ENCODE data around the gene TRPM6.
"Not testable (repeated sequence)": the region's sequence is repeated elsewhere in the genome, so short reads cannot be mapped to it uniquely, and the experiment has no call there.

Gene TRPM6

DNA sequence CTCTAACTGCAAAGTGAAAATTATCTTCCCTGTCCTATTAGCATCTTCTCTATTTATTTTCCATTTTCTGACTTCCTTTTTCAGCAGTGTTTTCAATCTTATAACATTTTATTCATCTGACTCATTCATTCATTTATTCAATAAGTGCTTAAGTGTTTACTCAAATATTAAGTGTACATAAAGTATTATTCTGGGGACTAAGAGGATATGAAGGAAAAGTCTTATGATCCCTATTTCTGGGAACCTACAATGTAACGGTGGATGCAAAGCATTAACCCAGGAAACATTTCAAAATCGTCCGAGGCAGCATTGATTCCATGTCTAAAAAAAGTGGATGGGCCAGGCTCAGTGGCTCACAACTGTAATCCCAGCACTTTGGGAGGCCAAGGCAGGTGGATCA lies 19.4 kb upstream of the TRPM6 start:
- no peak for DNase-seq (ENCODE audit: extremely low spot score)
- TF ChIP-seq SUZ12 (IDR thresholded peaks at IDR 0.05): no peak
- no peak for TF ChIP-seq BHLHE40 (IDR thresholded peaks at IDR 0.05; ENCODE audit: borderline replicate concordance)
- no peak for TF ChIP-seq LEF1 (IDR thresholded peaks at IDR 0.05; ENCODE audit: borderline replicate concordance)
- TF ChIP-seq FOXA1 (IDR thresholded peaks at IDR 0.05): no peak
- no peak for TF ChIP-seq ARNT (IDR thresholded peaks at IDR 0.05)
- no peak for TF ChIP-seq SP1 (IDR thresholded peaks at IDR 0.05)
- no peak for TF ChIP-seq TARDBP (IDR thresholded peaks at IDR 0.05)
- TF ChIP-seq L3MBTL2 (conservative IDR thresholded peaks at IDR 0.05): no peak
- TF ChIP-seq, protein P1, sequence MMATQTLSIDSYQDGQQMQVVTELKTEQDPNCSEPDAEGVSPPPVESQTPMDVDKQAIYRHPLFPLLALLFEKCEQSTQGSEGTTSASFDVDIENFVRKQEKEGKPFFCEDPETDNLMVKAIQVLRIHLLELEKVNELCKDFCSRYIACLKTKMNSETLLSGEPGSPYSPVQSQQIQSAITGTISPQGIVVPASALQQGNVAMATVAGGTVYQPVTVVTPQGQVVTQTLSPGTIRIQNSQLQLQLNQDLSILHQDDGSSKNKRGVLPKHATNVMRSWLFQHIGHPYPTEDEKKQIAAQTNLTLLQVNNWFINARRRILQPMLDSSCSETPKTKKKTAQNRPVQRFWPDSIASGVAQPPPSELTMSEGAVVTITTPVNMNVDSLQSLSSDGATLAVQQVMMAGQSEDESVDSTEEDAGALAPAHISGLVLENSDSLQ (IDR thresholded peaks at IDR 0.05): no peak
- TF ChIP-seq NFRKB (IDR thresholded peaks at IDR 0.05): no peak
- TF ChIP-seq FOXM1 (IDR thresholded peaks at IDR 0.05; ENCODE audit: borderline replicate concordance): no peak
- TF ChIP-seq ZNF384 (IDR thresholded peaks at IDR 0.05): no peak
- CTCF ChIA-PET: no interaction called here
- POLR2A ChIA-PET: no interaction called here

DNA sequence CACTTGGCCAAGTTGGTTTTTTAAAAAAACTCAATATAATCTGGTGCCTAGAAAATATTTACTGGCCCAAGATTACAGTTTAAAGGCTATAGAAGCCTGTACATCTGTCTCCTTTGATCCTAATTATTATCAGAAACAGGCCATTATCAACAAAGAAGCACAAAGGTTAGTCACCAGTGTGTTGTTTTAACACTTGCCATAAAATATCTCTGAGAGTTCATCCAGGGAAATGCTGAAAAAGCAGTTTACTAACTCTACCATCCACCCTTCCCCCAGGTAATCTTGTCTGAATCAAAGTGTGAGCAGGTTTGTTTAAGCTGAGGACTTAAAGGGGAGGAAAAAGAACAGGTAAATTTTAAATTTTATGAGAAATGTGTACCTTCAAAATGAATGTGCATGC lies 13.3 kb upstream of the TRPM6 start:
- ChIA-PET POLR2A (no interaction called here), CTCF (no interaction called here)
- no peak for DNase-seq (ENCODE audit: extremely low spot score)
- no peak for TF ChIP-seq SP1 (IDR thresholded peaks at IDR 0.05)
- TF ChIP-seq, protein P1 (IDR thresholded peaks at IDR 0.05): no peak
- TF ChIP-seq NFRKB (IDR thresholded peaks at IDR 0.05): no peak
- no peak for TF ChIP-seq FOXM1 (IDR thresholded peaks at IDR 0.05; ENCODE audit: borderline replicate concordance)
- no peak for TF ChIP-seq FOXK2 (IDR thresholded peaks at IDR 0.05)
- no peak for TF ChIP-seq LEF1 (IDR thresholded peaks at IDR 0.05; ENCODE audit: borderline replicate concordance)
- TF ChIP-seq ELF4 (IDR thresholded peaks at IDR 0.05): no peak
- TF ChIP-seq BHLHE40 (IDR thresholded peaks at IDR 0.05; ENCODE audit: borderline replicate concordance): no peak
- TF ChIP-seq ARNT (IDR thresholded peaks at IDR 0.05): no peak
- no peak for TF ChIP-seq CTBP1 (IDR thresholded peaks at IDR 0.05; ENCODE audit: borderline replicate concordance)
- TF ChIP-seq HDGF (IDR thresholded peaks at IDR 0.05; ENCODE audit: borderline replicate concordance): no peak
- TF ChIP-seq FOXA1 (IDR thresholded peaks at IDR 0.05): no peak
- no peak for TF ChIP-seq ZNF384 (IDR thresholded peaks at IDR 0.05)
- TF ChIP-seq L3MBTL2 (conservative IDR thresholded peaks at IDR 0.05): no peak
- TF ChIP-seq TARDBP (IDR thresholded peaks at IDR 0.05): no peak
- no peak for TF ChIP-seq SUZ12 (IDR thresholded peaks at IDR 0.05)

DNA sequence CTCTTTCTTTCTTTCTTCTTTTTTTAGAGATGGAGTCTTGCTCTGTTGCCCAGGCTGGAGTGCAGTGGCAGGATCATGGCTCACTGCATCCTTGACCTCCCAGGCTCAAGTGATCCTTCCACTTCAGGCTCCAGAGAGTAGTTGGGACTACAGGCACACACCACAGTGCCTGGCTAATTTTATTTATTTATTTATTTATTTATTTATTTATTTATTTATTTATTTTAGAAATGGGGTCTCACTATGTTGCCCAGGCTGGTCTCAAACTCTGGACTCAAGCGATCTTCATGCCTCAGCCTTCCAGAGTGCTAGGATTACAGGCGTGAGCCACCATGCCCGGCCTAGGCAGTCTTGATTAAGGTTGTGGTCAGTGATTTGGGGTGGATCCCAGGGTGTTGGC lies 728 bp upstream of the TRPM6 start:
- DNase-seq (ENCODE audit: extremely low spot score): not testable (repeated sequence)
- CTCF ChIA-PET: interaction anchor here (1.8 kb wide), 1 partner anchor 64 kb away, joined by 6 read pairs; the partner anchor contains the start of gene C9orf40
- POLR2A ChIA-PET: interaction anchor here (1.8 kb wide), 1 partner anchor 64 kb away, joined by 7 read pairs; the partner anchor contains the start of gene C9orf40

DNA sequence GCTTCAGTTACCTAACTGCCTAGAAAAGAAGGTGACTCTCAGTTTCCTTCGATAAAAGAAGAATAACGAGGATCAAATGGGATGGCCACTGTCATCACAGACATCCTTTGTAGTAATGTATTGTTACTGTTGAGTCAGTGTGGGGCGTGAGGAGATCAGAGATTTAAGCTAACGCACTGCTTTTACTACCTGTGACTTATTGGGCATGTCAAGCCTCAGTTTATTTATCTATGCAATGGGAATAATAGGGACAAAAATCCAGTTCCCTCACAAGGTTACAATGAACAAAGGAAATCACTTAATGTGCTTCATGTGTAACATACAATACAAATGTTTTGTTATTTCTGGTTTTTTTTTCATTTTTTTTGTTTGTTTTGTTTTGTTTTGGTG lies 255 bp upstream of the TRPM6 start:
- CTCF ChIA-PET: interaction anchor here (1.8 kb wide), 1 partner anchor 64 kb away, joined by 6 read pairs; the partner anchor contains the start of gene C9orf40
- TF ChIP-seq, protein P1 (IDR thresholded peaks at IDR 0.05): 0 out of 2 replicates have a peak, but pooled peaks have one; percentile 2
- TF ChIP-seq HDGF (IDR thresholded peaks at IDR 0.05; ENCODE audit: borderline replicate concordance): no peak
- POLR2A ChIA-PET: interaction anchor here (1.8 kb wide), 1 partner anchor 64 kb away, joined by 7 read pairs; the partner anchor contains the start of gene C9orf40
- DNase-seq (ENCODE audit: extremely low spot score): no peak

DNA sequence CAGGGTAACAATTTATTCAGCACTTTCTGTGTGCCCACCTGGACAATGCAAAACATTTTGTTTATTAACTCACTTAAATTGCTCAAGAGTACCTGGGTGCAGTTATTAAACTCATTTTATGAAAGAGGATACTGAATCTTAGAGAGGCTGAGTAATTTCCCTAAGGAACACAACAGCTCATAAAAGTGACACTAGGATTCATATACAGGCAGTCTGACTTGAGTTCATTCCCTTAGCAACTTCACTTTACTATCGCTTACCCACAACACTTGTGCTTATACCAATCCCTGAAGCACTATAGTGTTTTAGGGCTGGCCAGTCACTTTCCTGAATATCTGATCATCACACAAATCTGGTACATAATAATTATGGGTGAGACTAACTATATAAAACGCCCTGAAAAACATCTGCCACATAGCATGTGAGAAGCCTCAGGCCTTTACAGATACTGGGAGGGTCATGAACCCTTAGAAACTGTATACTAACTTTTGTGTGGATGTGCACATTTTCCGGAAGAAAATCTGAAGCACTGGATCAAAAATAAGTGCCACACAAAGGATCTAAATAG lies 11.3 kb downstream of the TRPM6 start:
- CTCF ChIA-PET: interaction anchor here (0.7 kb wide), 1 partner anchor 1375 kb away, joined by 3 read pairs; no protein-coding TSS in a partner anchor
- TF ChIP-seq, protein P1 (IDR thresholded peaks at IDR 0.05): no peak
- TF ChIP-seq ELF4 (IDR thresholded peaks at IDR 0.05) (no peak), FOXK2 (IDR thresholded peaks at IDR 0.05) (no peak), SP1 (IDR thresholded peaks at IDR 0.05) (no peak), ZNF384 (IDR thresholded peaks at IDR 0.05) (no peak), ARNT (IDR thresholded peaks at IDR 0.05) (no peak), TARDBP (IDR thresholded peaks at IDR 0.05) (no peak), FOXA1 (IDR thresholded peaks at IDR 0.05) (no peak), L3MBTL2 (conservative IDR thresholded peaks at IDR 0.05) (no peak), LEF1 (IDR thresholded peaks at IDR 0.05; ENCODE audit: borderline replicate concordance) (no peak), BHLHE40 (IDR thresholded peaks at IDR 0.05; ENCODE audit: borderline replicate concordance) (no peak), NFRKB (IDR thresholded peaks at IDR 0.05) (no peak), CTBP1 (IDR thresholded peaks at IDR 0.05; ENCODE audit: borderline replicate concordance) (no peak), HDGF (IDR thresholded peaks at IDR 0.05; ENCODE audit: borderline replicate concordance) (no peak), FOXM1 (IDR thresholded peaks at IDR 0.05; ENCODE audit: borderline replicate concordance) (no peak), SUZ12 (IDR thresholded peaks at IDR 0.05) (no peak)
- POLR2A ChIA-PET: no interaction called here
- no peak for DNase-seq (ENCODE audit: extremely low spot score)

DNA sequence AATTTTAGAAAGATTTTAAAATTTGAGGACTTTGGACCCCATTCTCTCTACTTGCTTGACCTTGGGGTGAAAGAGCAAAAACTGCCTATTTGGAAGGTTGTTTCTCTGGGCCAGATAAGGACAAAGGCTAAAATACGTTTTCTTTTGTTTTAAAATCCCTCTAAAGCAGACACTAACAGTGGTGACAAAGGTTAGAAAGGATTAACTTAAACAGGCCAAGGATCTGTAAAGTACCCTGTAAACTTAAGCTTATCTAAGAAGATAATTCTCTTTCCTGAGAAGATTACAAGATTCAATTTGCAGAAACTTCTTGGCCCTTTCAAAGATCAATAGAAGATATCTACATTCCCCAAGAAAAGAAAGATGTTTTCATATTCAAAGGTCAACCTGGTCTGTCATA lies 12.1 kb downstream of the TRPM6 start:
- POLR2A ChIA-PET: no interaction called here

More for the DNA sequence above, 12.1 kb downstream of the TRPM6 start:
- CTCF ChIA-PET: no interaction called here
- TF ChIP-seq ELF4 (IDR thresholded peaks at IDR 0.05) (no peak), SUZ12 (IDR thresholded peaks at IDR 0.05) (no peak), ZNF384 (IDR thresholded peaks at IDR 0.05) (no peak), FOXK2 (IDR thresholded peaks at IDR 0.05) (no peak), TARDBP (IDR thresholded peaks at IDR 0.05) (no peak), HDGF (IDR thresholded peaks at IDR 0.05; ENCODE audit: borderline replicate concordance) (no peak)
- DNase-seq (ENCODE audit: extremely low spot score): no peak

All from HEK293T (cell line).